Activated T-helper 1 cell treated with anti-CD3 and anti-CD28 coated beads, Interleukin-2, amount 50 U/mL, for 16 hours (primary cell): ENCODE data around the gene SPOP.

Experiments used
- DNase-seq, 2 donors: peaks; one replicate each; pipeline ENCODE4 v3.0.0-alpha.2; 2020; ENCODE audit warnings: low read depth in 1 of 2, low spot score in 1 of 2

SPOP gene

DNA sequence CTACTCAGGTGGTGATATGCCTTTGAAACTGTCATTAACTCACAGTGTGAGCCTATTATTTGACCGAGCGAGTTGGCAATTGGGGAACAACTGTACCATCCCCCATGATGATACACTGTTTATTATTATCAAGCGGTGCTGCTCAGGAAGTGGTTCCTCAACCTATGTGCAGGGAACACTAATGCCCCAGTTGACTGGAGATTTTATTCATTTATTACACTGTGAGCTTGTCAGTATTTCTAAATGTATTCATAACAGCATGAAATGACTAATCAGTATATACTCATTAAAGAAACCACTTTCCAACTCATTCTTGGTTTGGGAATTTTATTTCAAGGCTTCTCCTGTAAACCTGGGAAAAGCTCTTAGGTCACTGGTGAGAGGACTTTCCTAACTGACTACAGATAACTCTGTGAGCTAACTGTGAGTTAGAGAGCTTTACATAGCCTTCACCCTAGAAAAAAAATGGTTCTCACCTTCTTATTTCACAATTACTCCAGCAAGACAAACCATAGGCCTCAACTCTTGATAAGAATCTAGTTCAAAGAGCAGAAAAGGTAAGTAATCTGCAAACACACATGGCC lies 59.8 kb downstream of the SPOP start:
- no peak for DNase-seq

DNA sequence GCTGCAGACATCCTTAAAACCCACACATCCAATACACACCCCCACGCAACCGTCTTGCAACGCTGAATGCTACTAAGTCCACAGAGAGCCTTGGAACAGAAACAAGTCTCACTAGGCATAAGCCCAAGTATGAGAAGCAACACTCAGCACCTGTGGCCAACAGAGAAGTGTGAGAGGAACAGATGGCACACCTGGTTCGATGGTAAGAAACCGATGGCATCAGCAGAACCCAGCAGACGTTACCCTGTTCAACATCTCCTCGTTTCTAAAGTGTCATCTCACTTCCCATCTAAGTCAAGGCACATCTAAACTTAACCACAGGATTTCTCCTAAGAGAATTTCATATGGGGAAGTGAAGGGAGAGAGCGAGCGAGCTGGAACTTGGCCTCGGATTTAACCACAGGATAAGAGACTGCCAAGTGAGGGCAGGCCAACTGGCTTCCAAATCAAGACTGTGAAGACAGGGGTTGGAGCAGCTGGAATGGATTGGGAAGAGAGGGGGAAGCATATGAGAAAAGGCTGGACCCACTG lies 61.2 kb downstream of the SPOP start:
- DNase-seq = no peak

DNA sequence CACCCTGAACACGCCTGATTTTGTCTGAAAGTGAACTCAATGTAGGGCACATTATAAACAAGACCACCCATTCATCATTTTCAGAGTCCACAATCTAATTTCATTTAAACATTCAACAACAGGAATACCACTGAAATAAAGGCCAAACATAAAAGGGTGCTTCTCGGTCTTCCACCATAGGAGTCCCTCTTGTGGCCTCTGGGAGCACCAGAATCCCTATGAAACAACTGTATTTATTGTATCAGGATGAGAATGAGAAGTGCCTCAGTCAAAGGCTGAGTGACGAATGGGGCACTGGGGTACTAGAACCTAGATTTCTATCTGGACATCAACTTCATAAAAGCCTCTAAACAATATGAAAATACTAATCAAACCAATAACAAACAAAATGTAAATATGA lies 61.8 kb downstream of the SPOP start:
- DNase-seq = no peak

DNA sequence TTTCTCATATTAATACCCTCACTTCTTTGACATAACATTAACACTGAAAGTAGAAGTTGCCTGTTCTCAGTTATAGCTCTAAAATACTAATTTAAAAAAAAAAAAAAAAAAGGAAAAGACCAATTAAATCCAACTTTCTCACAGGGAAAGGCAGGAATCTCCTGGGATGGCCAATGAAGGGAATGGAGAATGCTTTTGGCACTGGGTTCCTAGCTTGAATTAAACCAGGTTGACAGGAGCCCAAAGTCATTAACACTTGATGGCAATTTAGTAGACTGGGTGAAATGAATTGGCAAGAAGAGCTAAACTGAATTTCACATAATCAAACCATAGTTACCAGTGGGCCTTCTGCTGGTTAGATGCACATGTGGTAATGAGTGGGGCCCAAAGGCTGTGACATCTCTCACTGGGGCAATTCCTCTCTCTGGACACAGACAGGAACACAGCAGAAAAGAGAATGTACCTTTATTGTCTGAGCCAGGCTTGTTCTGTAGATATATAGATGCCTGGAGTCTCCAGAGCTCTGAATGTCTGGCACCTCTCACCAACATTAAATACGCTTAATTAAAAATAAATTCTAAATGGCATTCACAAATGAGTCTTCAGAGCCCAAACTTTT lies 64.6 kb downstream of the SPOP start:
- DNase-seq = no peak

DNA sequence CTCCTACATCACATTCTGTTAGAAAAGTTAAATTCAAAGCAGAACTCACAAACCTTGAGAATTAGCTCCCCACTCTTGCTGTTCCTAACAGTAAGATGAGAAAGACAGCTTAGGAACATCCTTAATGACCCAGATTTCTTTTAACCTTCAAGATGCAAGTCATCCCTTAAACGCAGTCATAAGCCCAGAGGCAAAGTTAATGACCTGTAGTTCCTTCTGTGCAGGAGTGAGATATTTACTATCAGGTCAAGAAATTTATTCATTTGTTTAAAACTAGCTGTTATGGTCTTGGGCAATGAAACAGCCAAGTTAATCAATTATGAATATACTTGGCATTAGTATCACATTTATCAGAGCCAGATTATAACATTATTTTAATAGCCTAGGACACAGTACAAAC lies 65.2 kb downstream of the SPOP start:
- DNase-seq = no peak

DNA sequence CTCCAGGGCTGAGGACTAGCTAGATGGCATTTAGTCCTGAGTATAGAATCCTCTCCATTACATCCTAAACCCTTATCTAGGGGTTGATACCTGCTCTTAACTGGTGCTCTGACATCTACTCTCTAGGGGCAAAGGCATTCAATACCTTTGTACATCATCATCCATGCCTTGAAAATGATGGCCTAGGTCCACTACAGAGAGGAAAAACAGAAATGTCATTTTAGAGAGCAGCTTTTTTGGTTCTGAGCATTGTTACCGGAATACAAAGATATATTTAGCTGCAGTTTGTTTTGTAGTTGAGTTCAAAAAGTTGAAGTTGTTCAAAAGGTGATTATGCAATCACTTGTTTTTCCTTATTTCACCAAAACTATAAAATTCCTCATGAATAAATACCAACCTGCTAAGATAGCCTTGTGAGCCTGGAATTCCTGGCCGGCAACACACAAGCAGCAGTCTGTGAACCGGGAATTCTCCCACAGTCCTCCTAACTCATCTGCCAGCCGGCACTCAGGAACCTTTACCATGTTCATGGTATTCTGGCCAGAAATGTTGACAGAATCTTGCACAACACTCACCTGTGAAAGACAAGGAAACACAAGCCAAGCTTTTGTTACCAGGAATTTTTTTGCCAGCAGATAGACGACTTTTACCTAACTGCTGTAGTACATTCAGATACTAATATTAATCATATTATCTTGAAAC lies 66.9 kb downstream of the SPOP start:
- DNase-seq = no peak

DNA sequence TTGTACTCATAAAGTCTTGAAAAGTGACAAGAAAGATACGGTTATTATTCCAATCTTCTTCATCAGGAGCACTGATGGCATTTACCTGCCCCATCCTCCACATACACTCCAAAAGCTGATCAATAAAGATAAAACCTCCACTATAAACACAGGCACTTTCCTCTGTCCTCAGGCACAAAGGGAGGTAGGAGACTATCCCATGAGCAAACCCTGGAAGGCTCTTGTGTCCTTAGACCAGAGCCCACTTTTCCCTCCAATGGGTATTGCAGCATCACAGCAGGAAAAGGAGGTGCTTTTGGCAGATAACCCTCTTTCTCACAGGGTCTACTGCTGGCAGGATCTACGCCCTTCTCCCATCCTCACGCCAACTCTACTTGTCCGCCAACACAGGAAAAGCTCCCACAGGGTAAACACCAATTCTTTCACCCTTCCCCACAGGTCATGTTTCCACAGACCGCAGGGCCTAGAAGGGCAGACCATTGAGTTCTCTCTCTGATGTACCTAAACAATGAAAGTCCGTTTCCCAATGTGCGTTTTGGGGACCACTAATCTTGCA lies 73.5 kb downstream of the SPOP start:
- no peak for DNase-seq

DNA sequence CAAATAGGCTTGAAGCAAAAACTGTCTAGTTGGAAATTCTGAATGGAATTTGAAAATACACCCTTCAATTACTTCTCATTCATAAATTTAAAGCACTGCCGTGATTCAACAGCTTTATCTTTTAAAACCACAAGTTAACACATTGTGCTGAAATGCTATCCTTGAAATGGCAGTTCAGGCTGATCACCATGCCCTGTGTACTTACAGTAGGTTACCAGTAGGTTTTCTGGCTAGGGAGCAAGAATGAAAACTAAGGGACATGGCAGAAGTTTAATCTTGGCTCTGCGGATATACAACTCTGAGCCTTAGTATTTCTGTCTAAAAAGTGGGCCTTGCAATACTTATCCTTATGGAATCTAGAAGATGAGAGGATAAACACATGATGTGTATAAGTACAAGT lies 74.2 kb downstream of the SPOP start:
- no peak for DNase-seq

DNA sequence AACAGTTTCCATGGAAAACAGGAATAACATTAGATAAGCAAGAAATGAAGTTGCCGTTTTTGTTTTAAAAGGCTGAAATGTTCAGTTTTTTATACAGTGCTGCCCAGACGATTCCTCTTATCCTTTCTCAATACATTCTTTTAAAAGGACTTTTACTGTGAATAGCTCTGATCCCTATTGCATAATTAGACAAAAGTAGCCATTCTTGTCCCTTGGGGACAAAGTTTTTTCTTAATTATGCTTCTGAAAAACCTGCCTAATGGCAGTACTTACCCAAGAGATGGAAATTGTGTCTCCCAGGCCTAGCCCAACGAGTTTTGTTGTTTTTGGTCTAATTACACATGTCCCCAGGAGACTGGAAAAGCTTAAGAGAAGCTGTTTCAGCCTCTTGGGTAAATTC lies 74.7 kb downstream of the SPOP start:
- no peak for DNase-seq

DNA sequence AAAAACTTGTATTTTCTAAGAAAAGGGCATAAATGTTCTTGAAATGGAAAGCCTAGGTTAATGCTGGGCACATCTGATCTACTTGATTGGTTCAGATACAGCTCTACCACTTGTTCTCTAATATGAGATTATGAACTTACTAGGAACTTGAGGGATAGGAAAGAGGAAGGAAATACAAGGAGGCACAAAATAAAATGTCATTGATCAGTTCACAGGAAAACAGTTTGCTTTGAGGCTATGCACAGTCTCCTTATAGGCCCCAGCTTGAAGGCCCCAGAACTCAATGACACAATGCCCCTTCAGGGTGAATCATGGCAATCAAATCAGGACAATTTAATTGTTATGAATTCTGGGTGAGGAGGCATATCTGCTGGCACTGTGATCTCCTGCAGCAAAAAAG lies 75.1 kb downstream of the SPOP start:
- DNase-seq = no peak

DNA sequence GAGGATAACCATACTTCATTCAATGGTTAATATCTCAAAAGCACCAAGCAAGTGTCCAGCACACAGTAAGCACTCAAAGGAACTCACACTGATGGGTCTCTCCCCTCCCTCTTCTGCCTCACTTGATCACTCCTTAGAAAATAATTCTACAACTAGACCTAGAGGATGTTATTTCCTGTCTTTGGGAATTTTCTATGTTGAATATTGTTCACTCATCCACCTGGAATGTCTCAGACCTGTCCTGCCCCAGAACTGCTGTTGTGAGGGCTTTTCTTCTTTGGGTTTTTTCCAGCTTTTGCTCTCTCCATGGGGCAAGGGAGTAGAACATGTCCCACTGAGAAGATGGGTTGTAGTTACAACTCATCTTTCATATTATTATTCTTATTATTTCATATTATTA lies 76.9 kb downstream of the SPOP start:
- DNase-seq = no peak

DNA sequence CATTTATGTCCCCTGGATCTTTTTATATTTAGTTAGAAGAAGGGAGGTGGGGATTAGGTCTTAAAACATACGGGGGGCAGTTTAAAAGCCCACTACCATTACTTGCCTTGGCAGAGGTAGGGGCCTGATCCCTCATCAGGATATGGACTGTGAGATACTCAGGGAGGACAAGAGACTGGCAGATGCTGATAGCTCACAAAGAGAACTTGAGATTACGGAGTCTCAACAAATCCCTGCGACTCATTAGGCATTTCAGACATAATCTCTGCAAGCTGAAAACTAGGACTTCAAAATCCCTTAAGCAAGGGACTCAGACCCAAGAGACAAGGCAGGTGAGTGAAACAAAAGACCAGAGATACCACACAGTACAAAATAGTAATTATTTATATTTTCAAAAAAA lies 79.0 kb downstream of the SPOP start:
- DNase-seq = no peak

DNA sequence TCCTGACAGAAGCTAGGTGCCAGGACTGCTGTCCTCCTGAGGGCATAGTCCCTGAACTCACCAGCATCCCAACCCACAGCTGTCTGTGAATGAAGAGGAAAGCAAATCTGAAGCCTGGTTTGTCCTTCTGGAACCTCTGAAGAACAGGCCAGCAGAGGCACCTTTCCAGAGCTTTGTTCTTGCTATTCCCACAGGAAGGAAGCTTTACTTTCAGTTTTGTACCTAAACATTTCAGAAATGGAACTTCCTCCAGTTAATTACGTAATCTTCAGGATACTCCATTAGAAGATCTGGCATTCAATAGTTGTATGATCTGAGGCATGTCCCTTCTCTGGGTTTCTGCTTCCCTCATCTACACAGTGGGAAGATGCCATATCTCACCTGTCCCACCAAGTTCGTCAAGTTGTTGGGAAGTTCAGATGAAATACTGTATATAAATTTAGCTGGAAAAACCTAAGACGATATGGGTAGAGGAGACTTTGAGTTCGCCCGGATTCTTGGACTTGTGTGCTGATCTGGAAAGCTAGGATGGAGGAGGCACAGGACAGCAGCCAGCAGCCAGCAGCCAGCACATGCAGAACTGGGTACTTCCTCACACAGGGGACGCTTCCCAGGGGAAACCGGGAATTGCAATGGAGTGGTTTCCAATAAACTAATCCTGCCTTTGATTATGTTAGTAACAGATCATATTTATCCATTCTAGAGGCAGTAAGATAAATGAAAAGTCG lies 79.8 kb downstream of the SPOP start:
- no peak for DNase-seq

DNA sequence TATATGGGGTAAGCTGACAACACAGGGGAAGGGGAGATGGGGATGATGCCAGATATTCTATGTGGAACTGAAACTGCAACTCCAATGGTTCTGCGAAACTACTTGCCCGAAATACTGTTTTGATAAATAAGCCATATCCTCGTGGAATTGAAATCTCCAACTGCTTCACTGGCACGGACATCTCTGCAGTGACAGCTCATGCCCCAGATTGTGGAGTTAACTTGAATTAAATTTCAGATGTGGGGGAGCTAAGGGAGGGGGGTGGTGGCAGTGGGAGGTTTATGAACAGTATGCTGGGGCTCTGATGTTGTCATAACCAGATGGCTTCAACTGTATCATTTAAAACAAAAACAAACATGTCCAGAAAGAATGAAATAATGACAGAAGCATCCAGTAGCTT lies 80.5 kb downstream of the SPOP start:
- no peak for DNase-seq

DNA sequence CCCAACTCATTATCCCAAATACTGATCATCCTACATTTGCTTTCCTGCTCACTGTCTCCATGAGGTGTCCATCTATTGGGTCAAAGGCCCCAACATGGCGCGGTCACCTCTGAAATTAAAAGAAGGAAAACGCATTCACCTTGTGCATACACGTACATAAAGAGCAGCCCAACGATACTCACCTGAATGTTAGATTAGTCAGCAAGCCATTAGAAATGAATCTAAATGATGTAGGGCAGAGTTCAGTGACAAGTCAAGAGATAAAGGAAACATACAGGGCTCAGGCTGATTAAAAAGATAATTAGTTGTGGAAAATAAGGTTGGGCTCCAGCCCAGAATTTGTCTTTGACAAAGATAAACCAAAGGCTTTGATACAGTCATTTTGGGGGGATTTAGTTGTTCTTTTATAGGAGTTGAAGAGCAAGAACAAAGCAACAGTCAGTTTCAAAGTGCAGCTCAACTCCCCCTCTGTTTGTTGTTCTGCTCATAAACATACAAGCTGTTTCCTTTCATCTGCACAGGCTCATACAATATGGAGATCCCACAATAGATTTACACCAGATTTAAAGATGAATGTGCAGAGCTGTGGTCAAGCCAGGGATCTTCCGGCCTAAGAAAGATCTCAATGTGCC lies 81.2 kb downstream of the SPOP start:
- DNase-seq = no peak

DNA sequence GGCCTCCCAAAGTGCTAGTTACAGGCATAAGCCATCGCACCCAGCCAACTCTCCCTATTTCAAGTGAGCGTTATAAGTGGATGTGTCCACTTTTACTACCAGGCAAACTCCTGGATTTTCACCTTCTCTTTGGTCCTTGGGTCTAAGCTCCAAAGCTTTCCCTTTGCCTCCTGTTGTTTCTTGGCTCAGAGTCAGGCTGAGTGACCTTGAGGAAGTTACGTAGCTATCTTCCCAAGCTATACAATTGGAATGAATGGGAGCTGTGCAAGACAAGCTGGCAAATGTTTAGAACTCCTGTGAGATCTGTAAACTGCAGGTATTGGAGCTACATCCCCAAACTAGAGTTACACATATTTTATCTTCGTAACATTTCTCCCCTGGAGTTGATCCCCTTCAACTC lies 81.9 kb downstream of the SPOP start:
- DNase-seq = no peak

DNA sequence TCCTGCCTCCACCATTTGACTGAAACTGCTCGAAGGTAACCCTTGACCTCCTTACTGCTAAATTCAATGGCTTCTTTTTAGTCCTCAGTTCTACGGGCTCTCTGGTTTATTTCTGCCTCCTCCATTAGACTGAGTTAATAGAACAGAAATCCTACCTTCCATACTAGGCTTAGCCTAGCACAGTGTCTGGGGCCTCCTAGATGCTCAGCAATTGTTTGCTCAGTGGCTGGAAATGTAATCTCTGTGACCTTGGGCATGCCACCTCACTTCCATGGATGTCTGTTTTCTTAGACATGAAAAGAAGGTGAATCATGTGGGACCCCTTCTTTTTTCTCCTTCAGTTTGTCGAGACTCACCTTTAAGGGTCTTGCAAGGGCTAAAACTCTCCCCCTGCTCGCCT lies 82.6 kb downstream of the SPOP start:
- DNase-seq = no peak

DNA sequence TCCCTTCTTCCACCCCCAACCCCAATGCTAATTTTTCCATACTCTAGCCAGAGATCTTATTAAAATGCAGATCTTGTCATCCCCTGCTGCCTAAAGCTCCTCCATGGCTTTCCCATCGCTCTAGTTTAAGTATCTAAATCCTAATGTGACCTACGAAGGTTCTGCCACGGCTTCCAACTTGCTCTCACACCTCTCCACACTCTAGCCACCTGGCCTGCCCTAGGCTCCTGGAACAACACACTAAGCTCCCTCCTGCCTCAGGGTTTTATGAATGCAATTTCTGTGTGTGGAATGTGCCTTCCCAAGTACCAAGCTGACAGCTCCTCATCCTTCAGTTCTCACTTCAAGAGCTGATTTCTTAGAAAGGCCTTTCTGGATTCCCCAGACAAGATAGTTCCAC lies 85.6 kb downstream of the SPOP start:
- DNase-seq = no peak

DNA sequence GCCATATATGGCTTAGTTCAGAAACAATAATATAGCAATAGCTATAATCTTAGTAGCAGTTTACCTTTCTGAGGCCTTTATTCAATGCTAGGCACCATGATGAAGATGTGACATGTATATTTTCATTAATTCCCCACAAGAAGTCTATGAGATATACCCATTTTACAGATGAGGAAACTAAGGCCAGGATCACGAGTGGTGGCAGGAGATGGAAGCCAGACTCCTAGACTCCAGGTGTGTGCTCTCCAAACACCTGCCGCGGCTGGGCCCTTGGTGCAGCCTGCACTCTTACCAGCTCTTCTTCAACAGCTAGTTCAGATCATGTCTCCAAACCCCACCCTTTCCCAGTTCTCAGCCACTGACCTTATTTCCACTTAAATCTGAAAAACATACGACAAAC lies 87.0 kb downstream of the SPOP start:
- no peak for DNase-seq

DNA sequence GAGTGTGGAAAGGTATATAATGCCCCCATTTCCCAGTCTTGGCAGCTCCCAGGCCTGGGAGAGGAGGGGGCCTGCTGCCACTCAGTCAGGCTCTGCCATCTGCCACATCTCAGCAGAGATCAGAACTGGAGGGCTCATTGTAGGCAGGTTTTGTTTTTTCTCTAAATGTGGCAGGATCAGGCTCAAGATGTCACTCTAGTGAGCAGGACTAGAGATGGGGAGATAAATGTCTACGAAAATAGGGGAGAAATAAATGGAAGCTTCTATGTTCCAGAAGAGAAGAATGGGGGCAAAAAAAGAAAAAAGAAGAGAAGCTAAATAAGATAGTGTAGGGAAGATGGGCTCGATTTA lies 88.3 kb downstream of the SPOP start:
- no peak for DNase-seq
